ENCODE results near the gene SAMD13. TPM values are rescaled to one million over a fixed set of nuclear protein-coding genes. Genes with fewer than 3 reads are reported as not detected.

Gene SAMD13
- total and polyA plus RNA-seq, 8 donors: 0.84 to 8.6 (median 8.2) TPM

- no peaks in the 10 kb centered on the region for H3K27me3 ChIP-seq
- intact Hi-C loops (cut with DNase I): no loop called here
- ATAC-seq: no peak
- no peak overlapping the region for H3K4me3 ChIP-seq
- peaks cover 0 to 10% of the 10 kb centered on the region in 2 donors for H3K4me1 ChIP-seq
- no peaks in the 10 kb centered on the region for H3K9me3 ChIP-seq
- no peaks in the 10 kb centered on the region for H3K36me3 ChIP-seq
- TF ChIP-seq, protein P1, sequence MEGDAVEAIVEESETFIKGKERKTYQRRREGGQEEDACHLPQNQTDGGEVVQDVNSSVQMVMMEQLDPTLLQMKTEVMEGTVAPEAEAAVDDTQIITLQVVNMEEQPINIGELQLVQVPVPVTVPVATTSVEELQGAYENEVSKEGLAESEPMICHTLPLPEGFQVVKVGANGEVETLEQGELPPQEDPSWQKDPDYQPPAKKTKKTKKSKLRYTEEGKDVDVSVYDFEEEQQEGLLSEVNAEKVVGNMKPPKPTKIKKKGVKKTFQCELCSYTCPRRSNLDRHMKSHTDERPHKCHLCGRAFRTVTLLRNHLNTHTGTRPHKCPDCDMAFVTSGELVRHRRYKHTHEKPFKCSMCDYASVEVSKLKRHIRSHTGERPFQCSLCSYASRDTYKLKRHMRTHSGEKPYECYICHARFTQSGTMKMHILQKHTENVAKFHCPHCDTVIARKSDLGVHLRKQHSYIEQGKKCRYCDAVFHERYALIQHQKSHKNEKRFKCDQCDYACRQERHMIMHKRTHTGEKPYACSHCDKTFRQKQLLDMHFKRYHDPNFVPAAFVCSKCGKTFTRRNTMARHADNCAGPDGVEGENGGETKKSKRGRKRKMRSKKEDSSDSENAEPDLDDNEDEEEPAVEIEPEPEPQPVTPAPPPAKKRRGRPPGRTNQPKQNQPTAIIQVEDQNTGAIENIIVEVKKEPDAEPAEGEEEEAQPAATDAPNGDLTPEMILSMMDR (IDR thresholded peaks at IDR 0.05): no peak
- no peak overlapping the region for H3K27ac ChIP-seq
- no peak for DNase-seq
These were observed 32.2 kb upstream of the SAMD13 start for GRCh38 chr1:84269306-84269705.

DNA sequence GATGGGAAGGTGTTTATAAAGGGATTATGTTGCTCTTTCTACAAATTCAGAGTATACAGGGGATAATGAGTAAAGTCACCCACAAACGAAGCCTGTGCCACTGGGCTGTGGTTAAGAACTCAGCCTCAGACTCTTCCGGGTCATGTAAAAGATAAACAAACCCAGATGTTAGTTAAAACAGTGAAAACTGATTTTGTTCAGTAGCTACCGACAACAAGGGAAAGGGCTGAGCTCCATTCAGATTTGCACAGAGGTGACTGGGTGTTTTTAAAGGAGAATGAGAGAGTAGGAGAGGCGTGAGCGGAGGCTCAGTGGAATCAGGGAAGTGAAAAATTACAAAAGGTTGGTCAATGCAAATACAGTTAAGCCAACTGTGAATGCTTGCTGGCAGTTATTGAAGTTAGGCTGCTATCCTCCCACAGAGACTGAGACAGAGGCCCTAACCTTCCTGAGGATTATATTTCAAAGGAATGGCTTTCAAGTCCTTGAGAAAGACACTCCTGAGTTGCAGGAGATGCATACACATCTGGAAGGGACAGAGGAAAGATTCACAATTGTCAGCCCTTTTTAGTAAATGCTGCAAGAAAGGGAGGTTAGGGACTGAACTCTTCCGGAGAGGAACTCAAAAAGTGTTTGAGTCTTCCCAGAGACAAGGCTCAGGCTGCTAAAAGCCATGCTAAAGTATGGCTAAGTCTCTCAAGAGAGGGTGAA lies 29.9 kb upstream of the SAMD13 start:
- DNase-seq (peak in 1 of 4 donors; percentile 3), ATAC-seq (peak; percentile 56)

GRCh38 chr1:84272401-84272800 lies 29.1 kb upstream of the SAMD13 start:
- TF ChIP-seq, protein P1 (IDR thresholded peaks at IDR 0.05): no peak
- ATAC-seq (peak; percentile 98), DNase-seq (peak in 2 of 4 donors; percentile 15 to 58)
- no peak overlapping the region for H3K4me3 ChIP-seq
- no peaks in the 10 kb centered on the region for H3K27me3 ChIP-seq
- peaks cover 0 to 10% of the 10 kb centered on the region in 2 donors for H3K4me1 ChIP-seq
- H3K27ac ChIP-seq: peak overlapping the region in 1 of 2 donors; percentile 55
- no peaks in the 10 kb centered on the region for H3K9me3 ChIP-seq
- no peaks in the 10 kb centered on the region for H3K36me3 ChIP-seq
- intact Hi-C loops (cut with DNase I): no loop called here

More for the DNA sequence above, 29.9 kb upstream of the SAMD13 start:
- H3K27ac ChIP-seq: peak overlapping the region; percentile 9 to 60
- peaks cover 0 to 10% of the 10 kb centered on the region in 2 donors for H3K4me1 ChIP-seq
- H3K9me3 ChIP-seq: no peaks in the 10 kb centered on the region
- no peaks in the 10 kb centered on the region for H3K27me3 ChIP-seq
- no peak overlapping the region for H3K4me3 ChIP-seq
- intact Hi-C loops (cut with DNase I): no loop called here
- TF ChIP-seq, protein P1 (IDR thresholded peaks at IDR 0.05): no peak
- H3K36me3 ChIP-seq: no peaks in the 10 kb centered on the region

DNA sequence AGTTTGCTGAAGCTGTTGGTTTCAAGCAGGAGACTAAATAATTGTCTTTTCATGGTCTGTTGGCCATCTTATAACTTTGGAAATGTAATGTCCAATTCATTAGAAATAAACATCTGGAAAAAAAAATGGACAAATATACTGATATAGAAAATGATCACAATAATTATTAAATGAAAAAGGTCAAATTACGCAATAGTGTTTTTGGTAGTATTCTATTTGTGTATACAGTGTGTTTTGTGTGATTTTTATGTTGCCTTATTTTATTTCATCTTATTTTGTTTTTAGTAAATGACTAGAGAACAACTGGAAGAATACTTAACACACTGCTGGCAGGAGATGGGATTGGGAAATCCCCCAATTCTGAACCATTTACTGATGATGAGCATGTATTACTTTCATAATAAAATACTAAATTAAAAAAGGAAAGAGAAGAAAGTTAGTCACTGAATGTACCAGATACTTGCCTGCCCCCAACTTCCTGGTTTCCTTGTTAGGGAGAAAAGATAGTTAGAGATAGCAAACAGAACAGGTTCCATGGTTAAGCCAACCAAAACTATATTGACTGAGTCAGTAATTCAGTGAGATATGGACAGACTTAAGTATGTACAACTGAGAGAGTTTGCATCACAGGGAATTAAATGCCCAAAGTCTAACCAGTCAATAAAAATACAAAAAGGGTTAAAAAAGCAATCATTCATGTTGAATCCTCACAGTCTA lies 24.0 kb upstream of the SAMD13 start:
- H3K27me3 ChIP-seq: no peaks in the 10 kb centered on the region
- intact Hi-C loops (cut with DNase I): no loop called here
- DNase-seq: no peak
- TF ChIP-seq, protein P1 (IDR thresholded peaks at IDR 0.05): no peak
- H3K9me3 ChIP-seq: no peaks in the 10 kb centered on the region
- H3K4me3 ChIP-seq: no peak overlapping the region
- no peaks in the 10 kb centered on the region for H3K36me3 ChIP-seq
- no peak for ATAC-seq
- no peak overlapping the region for H3K27ac ChIP-seq
- no peaks in the 10 kb centered on the region for H3K4me1 ChIP-seq

DNA sequence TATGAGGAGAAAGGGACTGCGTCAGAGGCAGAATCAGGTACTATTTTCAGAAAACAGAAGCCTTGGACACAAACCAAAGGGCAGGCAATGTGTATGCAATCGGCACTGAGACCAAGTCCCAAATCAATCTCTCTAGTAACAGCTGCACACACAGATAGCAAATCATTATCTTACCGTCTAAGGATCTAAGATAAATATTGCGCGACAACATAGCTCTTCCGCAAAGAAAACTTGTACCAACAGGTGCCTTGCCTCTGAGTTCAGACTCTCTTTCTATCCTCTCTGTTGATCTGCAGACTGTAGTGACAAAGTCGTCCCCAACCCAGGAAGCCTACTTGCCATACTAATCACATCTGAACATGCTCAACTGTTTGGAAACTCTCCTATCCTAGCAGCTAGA lies 22.6 kb upstream of the SAMD13 start:
- Histone ChIP-seq H3K4me3 (no peak overlapping the region), H3K36me3 (no peaks in the 10 kb centered on the region), H3K27me3 (no peaks in the 10 kb centered on the region), H3K9me3 (no peaks in the 10 kb centered on the region), H3K27ac (no peak overlapping the region), H3K4me1 (no peaks in the 10 kb centered on the region)
- TF ChIP-seq, protein P1 (IDR thresholded peaks at IDR 0.05): no peak
- no peak for ATAC-seq
- no peak for DNase-seq
- intact Hi-C loops (cut with DNase I): no loop called here
